Small intestine (tissue), 4 donors: ENCODE measurements around the gene ANXA2R. TPM values are rescaled to one million over a fixed set of nuclear protein-coding genes. Genes with fewer than 3 reads are reported as not detected.

Experiments
- polyA plus RNA-seq, 4 donors: library from polyadenylated mRNA; stranded (reverse) in 3 of 4; unstranded in 1 of 4; fragments of 200-250 nt in 3 of 4; fragments of 120-200 nt in 1 of 4; gene quantifications; one replicate each; pipeline versions ENCODE4 v1.2.1 to v1.2.3, GENCODE V29; 2013
- donor health status: healthy with polysubstance abuse.
- donor health status: Bipolar disorder and iron deficiency.
- donor health status: healthy.

Gene ANXA2R
- polyA plus RNA-seq, 4 donors: 0.67 to 5.1 (median 2.7) TPM

Other genes starting within 250 kb of the ANXA2R start
- gene SELENOP, start 228.4 kb downstream of the ANXA2R start, polyA plus RNA-seq: 1,000 to 10,000 TPM in 1 of 4 donors, 100 to 1,000 TPM in 3; 204 to 4,199 (median 720) TPM
- 10 to 100 TPM; 17.6 to 38.9 (median 21.7) TPM for gene ZNF131, start 80.6 kb upstream of the ANXA2R start, polyA plus RNA-seq
- under 1 TPM in 2 of 4 donors, not detected in 2; 0.12 to 0.42 TPM for gene NIM1K, start 151.9 kb upstream of the ANXA2R start, polyA plus RNA-seq